IMR-90 (cell line): ENCODE measurements around the gene QSOX2.

Experiments used
- CEBPB ChIP-seq: IDR thresholded peaks from 2 replicates; pipeline ENCODE4 v1.6.1; 2012; ENCODE audit warnings: low read depth, low read length, improper control_type of control experiment
- FOS ChIP-seq: fragments of 150-350 bp; IDR thresholded peaks from 2 replicates; pipeline ENCODE4 v1.6.1; 2016; ENCODE audit warnings: low read depth, low read length
- MAFK ChIP-seq: IDR thresholded peaks from 2 replicates; pipeline ENCODE4 v1.6.1; 2012; ENCODE audit warnings: low read depth, low read length, improper control_type of control experiment
- MAZ ChIP-seq: IDR thresholded peaks from 2 replicates; pipeline ENCODE4 v1.6.1; 2012; ENCODE audit warnings: low read depth, mild to moderate bottlenecking, low read length, improper control_type of control experiment, moderate library complexity, borderline replicate concordance
- MXI1 ChIP-seq: IDR thresholded peaks from 2 replicates; pipeline ENCODE4 v1.6.1; 2012; ENCODE audit warnings: low read depth, mild to moderate bottlenecking, low read length, moderate library complexity, borderline replicate concordance
- POLR2A ChIP-seq: IDR thresholded peaks from 2 replicates; pipeline ENCODE4 v1.6.1; 2012; ENCODE audit warnings: mild to moderate bottlenecking, low read depth, low read length
- RAD21 ChIP-seq: IDR thresholded peaks from 2 replicates; pipeline ENCODE4 v1.6.1; 2012; ENCODE audit warnings: low read length, improper control_type of control experiment
- RFX5 ChIP-seq: IDR thresholded peaks from 2 replicates; pipeline ENCODE4 v1.8.0; 2012; ENCODE audit warnings: low read depth, mild to moderate bottlenecking, low read length, moderate library complexity
- TF ChIP-seq, protein P1 (sequence below): fragments of 150-350 bp; IDR thresholded peaks from 2 replicates; pipeline ENCODE4 v1.6.1; 2017; ENCODE audit warnings: mild to moderate bottlenecking, antibody characterized with exemption, low read length, low read depth
- TF ChIP-seq, protein P2 (sequence below): conservative IDR thresholded peaks from 2 replicates; pipeline ENCODE4 v1.5.1; 2012; ENCODE audit warnings: mild to moderate bottlenecking, low read depth, low read length, improper control_type of control experiment

DNA sequence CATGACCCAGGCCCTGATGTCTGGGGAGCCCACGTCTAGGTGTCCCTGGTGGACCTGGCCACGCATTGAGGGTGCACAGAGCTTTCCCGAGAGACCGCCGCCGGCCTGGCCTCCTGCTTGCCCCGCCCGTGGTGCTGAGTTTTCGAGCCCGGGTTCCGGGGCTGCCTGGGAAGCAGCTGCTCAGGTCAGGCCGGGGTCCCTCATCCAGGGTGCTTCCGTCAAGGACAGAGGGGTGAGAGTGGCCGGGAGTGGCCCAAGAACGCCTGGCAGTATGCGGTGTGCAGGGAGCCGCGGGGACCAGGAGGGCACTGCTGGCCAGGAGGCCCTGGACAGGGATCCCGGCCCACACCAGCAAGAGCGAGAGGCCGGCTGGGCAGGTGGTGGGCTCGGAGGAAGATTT lies 38.7 kb upstream of the QSOX2 start:
- TF ChIP-seq, protein P1, sequence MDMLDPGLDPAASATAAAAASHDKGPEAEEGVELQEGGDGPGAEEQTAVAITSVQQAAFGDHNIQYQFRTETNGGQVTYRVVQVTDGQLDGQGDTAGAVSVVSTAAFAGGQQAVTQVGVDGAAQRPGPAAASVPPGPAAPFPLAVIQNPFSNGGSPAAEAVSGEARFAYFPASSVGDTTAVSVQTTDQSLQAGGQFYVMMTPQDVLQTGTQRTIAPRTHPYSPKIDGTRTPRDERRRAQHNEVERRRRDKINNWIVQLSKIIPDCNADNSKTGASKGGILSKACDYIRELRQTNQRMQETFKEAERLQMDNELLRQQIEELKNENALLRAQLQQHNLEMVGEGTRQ, result no peak
- TF ChIP-seq MAFK (no peak), POLR2A (no peak), MXI1 (no peak), RFX5 (no peak), CEBPB (no peak), MAZ (no peak), RAD21 (no peak), FOS (no peak)
- TF ChIP-seq, protein P2, sequence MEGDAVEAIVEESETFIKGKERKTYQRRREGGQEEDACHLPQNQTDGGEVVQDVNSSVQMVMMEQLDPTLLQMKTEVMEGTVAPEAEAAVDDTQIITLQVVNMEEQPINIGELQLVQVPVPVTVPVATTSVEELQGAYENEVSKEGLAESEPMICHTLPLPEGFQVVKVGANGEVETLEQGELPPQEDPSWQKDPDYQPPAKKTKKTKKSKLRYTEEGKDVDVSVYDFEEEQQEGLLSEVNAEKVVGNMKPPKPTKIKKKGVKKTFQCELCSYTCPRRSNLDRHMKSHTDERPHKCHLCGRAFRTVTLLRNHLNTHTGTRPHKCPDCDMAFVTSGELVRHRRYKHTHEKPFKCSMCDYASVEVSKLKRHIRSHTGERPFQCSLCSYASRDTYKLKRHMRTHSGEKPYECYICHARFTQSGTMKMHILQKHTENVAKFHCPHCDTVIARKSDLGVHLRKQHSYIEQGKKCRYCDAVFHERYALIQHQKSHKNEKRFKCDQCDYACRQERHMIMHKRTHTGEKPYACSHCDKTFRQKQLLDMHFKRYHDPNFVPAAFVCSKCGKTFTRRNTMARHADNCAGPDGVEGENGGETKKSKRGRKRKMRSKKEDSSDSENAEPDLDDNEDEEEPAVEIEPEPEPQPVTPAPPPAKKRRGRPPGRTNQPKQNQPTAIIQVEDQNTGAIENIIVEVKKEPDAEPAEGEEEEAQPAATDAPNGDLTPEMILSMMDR, result no peak
